HepG2 (cell line): ENCODE data around the gene UAP1L1. TPM values are rescaled to one million over a fixed set of nuclear protein-coding genes. Genes with fewer than 3 reads are reported as not detected.

Source experiments
- CAMTA2 ChIP-seq: sonication (generic); formaldehyde crosslinking; IDR thresholded peaks from 2 replicates; pipeline ENCODE4 v1.4.0; 2020; ENCODE audit warnings: mild to moderate bottlenecking, missing genetic modification reagents, borderline replicate concordance
- DNMT1 ChIP-seq: sonication (generic); formaldehyde crosslinking; IDR thresholded peaks from 2 replicates; pipeline ENCODE4 v1.5.1; 2020; ENCODE audit warnings: mild to moderate bottlenecking, missing genetic modification reagents
- HBP1 ChIP-seq: IDR thresholded peaks from 2 replicates; pipeline ENCODE4 v1.6.1; 2016; ENCODE audit warnings: low read depth, control low read depth
- HNF4G ChIP-seq, 2 experiments: sonication (generic) in 1 of 2; formaldehyde crosslinking in 1 of 2; IDR thresholded peaks; 2 replicates each; pipeline versions ENCODE4 v1.4.0 to v1.6.1; 2011 to 2020; ENCODE audit warnings: borderline replicate concordance in 2 of 2, low read depth in 2 of 2, mild to moderate bottlenecking in 2 of 2, low read length in 1 of 2, missing genetic modification reagents in 1 of 2, moderate library complexity in 1 of 2
- ONECUT2 ChIP-seq: sonication (generic); formaldehyde crosslinking; IDR thresholded peaks from 2 replicates; pipeline ENCODE4 v1.4.0; 2020; ENCODE audit warnings: missing genetic modification reagents
- PATZ1 ChIP-seq: sonication (generic); formaldehyde crosslinking; IDR thresholded peaks from 2 replicates; pipeline ENCODE4 v1.4.0; 2020; ENCODE audit warnings: missing genetic modification reagents
- POLR2AphosphoS5 ChIP-seq: IDR thresholded peaks from 2 replicates; pipeline ENCODE4 v1.6.1; 2012; ENCODE audit warnings: low read depth, low read length
- SMAD9 ChIP-seq: sonication (generic); formaldehyde crosslinking; IDR thresholded peaks from 2 replicates; pipeline ENCODE4 v1.5.1; 2020; ENCODE audit warnings: mild to moderate bottlenecking, missing genetic modification reagents
- ZFP1 ChIP-seq: IDR thresholded peaks from 2 replicates; pipeline ENCODE4 v1.6.1; 2016
- polyA plus RNA-seq, 8 experiments: library from polyadenylated mRNA; depleted of rRNA in 3 of 8; stranded (reverse) in 7 of 8; unstranded in 1 of 8; fragments of >200 nt; fragmentation: Illumina TruSeq in 4 of 8; extraction: Trizol in 4 of 8; gene quantifications; 2 replicates each; pipeline versions ENCODE4 v1.2.1 to v1.2.3, GENCODE V29; 2011 to 2016; ENCODE audit warnings: low read depth in 4 of 8, missing spikeins in 1 of 8, mixed read lengths in 1 of 8; ENCODE audit not compliant: insufficient read depth in 1 of 8
- total RNA-seq, 5 experiments: library from RNA; depleted of rRNA; stranded (reverse); fragments of >200 nt; fragmentation: Illumina TruSeq; extraction: Trizol; gene quantifications; 2 replicates each; pipeline ENCODE4 v1.2.3, GENCODE V29; 2016; ENCODE audit warnings: low read depth in 1 of 5
- TF ChIP-seq, protein P1 (sequence below): sonication (generic); formaldehyde crosslinking; IDR thresholded peaks from 2 replicates; pipeline ENCODE4 v1.5.0; 2020; ENCODE audit warnings: missing genetic modification reagents
- TF ChIP-seq, protein P2 (sequence below): sonication (generic); formaldehyde crosslinking; IDR thresholded peaks from 2 replicates; pipeline ENCODE4 v1.4.0; 2020; ENCODE audit warnings: missing genetic modification reagents
- TF ChIP-seq, protein P3 (sequence below): sonication (generic); formaldehyde crosslinking; IDR thresholded peaks from 2 replicates; pipeline ENCODE4 v1.5.0; 2020; ENCODE audit warnings: missing genetic modification reagents

UAP1L1 gene
- total and polyA plus RNA-seq, 2 of the 13 experiments (the other 11 are each of a cell fraction or from before 2014, with no cell fraction given) = 5.4 to 6.4 TPM

DNA sequence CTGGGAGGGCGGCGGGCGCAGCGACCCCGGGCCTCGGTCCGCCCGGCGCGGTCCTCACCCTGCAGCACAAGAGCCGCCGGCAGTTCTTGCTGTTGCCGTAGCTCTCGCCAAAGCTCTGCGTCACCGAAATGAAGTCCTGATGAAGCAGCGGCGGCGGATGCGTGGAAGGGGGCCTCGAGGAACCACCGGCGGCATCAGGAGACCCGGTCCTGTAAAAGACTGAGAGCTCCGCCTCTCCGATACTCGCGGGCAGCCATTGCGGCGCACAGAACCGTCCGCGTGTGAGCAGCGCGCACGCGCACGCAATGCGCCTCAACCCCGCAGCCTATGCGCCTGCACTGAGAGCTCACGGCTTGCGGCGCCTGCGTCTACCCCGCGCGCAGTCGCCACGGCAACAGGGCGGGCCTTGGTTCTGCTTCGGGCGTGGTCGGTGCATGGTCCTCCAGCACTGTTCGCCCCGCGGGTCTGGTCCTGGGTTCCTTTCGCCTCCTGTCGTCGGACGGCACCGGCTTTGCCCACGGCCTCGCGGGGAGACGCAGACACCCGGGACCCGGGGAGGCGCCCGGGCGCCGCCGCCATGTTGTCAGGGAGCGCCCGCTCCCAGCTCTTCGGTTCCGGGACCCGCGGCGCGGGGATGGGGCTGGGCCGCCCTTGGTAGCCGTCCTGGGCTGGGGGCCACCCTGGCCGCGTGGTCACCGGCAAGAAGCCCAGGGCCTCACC is 52.3 kb downstream of the UAP1L1 start (continued):
- no peak for TF ChIP-seq PATZ1 (CRISPR knock-in tag)
- peak; percentile 82 for TF ChIP-seq POLR2AphosphoS5
- TF ChIP-seq ZFP1 (CRISPR knock-in tag) = no peak
- TF ChIP-seq DNMT1 (CRISPR knock-in tag) = no peak
- no peak for TF ChIP-seq ONECUT2 (CRISPR knock-in tag)
- TF ChIP-seq HNF4G (IDR thresholded peaks at IDR 0.05; ENCODE audit: borderline replicate concordance, low read depth, low read length) = no peak
- TF ChIP-seq HNF4G (CRISPR knock-in tag; IDR thresholded peaks at IDR 0.05; ENCODE audit: borderline replicate concordance, low read depth) = no peak
- TF ChIP-seq HBP1 (CRISPR knock-in tag) = no peak
- TF ChIP-seq CAMTA2 (CRISPR knock-in tag) = no peak
- TF ChIP-seq, protein P1, sequence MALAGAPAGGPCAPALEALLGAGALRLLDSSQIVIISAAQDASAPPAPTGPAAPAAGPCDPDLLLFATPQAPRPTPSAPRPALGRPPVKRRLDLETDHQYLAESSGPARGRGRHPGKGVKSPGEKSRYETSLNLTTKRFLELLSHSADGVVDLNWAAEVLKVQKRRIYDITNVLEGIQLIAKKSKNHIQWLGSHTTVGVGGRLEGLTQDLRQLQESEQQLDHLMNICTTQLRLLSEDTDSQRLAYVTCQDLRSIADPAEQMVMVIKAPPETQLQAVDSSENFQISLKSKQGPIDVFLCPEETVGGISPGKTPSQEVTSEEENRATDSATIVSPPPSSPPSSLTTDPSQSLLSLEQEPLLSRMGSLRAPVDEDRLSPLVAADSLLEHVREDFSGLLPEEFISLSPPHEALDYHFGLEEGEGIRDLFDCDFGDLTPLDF (CRISPR knock-in tag) = 0 out of 2 replicates have a peak, but pooled peaks have one; percentile 16
- TF ChIP-seq, protein P2, sequence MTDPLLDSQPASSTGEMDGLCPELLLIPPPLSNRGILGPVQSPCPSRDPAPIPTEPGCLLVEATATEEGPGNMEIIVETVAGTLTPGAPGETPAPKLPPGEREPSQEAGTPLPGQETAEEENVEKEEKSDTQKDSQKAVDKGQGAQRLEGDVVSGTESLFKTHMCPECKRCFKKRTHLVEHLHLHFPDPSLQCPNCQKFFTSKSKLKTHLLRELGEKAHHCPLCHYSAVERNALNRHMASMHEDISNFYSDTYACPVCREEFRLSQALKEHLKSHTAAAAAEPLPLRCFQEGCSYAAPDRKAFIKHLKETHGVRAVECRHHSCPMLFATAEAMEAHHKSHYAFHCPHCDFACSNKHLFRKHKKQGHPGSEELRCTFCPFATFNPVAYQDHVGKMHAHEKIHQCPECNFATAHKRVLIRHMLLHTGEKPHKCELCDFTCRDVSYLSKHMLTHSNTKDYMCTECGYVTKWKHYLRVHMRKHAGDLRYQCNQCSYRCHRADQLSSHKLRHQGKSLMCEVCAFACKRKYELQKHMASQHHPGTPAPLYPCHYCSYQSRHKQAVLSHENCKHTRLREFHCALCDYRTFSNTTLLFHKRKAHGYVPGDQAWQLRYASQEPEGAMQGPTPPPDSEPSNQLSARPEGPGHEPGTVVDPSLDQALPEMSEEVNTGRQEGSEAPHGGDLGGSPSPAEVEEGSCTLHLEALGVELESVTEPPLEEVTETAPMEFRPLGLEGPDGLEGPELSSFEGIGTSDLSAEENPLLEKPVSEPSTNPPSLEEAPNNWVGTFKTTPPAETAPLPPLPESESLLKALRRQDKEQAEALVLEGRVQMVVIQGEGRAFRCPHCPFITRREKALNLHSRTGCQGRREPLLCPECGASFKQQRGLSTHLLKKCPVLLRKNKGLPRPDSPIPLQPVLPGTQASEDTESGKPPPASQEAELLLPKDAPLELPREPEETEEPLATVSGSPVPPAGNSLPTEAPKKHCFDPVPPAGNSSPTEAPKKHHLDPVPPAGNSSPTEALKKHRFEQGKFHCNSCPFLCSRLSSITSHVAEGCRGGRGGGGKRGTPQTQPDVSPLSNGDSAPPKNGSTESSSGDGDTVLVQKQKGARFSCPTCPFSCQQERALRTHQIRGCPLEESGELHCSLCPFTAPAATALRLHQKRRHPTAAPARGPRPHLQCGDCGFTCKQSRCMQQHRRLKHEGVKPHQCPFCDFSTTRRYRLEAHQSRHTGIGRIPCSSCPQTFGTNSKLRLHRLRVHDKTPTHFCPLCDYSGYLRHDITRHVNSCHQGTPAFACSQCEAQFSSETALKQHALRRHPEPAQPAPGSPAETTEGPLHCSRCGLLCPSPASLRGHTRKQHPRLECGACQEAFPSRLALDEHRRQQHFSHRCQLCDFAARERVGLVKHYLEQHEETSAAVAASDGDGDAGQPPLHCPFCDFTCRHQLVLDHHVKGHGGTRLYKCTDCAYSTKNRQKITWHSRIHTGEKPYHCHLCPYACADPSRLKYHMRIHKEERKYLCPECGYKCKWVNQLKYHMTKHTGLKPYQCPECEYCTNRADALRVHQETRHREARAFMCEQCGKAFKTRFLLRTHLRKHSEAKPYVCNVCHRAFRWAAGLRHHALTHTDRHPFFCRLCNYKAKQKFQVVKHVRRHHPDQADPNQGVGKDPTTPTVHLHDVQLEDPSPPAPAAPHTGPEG (CRISPR knock-in tag) = no peak
- TF ChIP-seq SMAD9 (CRISPR knock-in tag) = 0 out of 2 replicates have a peak, but pooled peaks have one; percentile 67
- TF ChIP-seq, protein P3, sequence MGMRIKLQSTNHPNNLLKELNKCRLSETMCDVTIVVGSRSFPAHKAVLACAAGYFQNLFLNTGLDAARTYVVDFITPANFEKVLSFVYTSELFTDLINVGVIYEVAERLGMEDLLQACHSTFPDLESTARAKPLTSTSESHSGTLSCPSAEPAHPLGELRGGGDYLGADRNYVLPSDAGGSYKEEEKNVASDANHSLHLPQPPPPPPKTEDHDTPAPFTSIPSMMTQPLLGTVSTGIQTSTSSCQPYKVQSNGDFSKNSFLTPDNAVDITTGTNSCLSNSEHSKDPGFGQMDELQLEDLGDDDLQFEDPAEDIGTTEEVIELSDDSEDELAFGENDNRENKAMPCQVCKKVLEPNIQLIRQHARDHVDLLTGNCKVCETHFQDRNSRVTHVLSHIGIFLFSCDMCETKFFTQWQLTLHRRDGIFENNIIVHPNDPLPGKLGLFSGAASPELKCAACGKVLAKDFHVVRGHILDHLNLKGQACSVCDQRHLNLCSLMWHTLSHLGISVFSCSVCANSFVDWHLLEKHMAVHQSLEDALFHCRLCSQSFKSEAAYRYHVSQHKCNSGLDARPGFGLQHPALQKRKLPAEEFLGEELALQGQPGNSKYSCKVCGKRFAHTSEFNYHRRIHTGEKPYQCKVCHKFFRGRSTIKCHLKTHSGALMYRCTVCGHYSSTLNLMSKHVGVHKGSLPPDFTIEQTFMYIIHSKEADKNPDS (CRISPR knock-in tag) = no peak
